ENCODE results near the gene CYP2S1.
"Not testable (repeated sequence)": the region's sequence is repeated elsewhere in the genome, so short reads cannot be mapped to it uniquely, and the experiment has no call there.

The CYP2S1 gene

GRCh38 chr19:41198559-41198958 lies 5.5 kb downstream of the CYP2S1 start:
- no peak overlapping the region for H3K4me3 ChIP-seq (ENCODE audit: low read depth, low read length)
- TF ChIP-seq CTCF (IDR thresholded peaks at IDR 0.05; ENCODE audit: low read depth, low read length) = no peak

DNA sequence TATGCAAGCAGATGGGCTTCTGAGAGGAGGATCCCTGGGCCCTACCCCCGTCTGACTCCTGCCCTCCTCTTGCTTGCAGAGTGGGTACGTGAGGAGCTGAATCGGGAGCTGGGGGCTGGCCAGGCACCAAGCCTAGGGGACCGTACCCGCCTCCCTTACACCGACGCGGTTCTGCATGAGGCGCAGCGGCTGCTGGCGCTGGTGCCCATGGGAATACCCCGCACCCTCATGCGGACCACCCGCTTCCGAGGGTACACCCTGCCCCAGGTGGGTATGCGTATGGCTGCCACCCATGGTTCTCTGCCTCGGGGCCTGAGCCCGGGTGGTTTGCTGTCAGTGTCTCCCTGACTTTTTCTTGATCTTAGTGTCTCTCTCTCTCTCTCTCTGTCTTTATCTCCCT lies 10.4 kb downstream of the CYP2S1 start:
- no peak overlapping the region for H3K4me3 ChIP-seq (ENCODE audit: low read depth, low read length)
- no peak for TF ChIP-seq CTCF (IDR thresholded peaks at IDR 0.05; ENCODE audit: low read depth, low read length)

GRCh38 chr19:41204338-41204737 lies 11.3 kb downstream of the CYP2S1 start:
- H3K4me3 ChIP-seq (ENCODE audit: low read depth, low read length) = not testable (repeated sequence)
- peak; percentile 97 for TF ChIP-seq CTCF (IDR thresholded peaks at IDR 0.05; ENCODE audit: low read depth, low read length)

DNA sequence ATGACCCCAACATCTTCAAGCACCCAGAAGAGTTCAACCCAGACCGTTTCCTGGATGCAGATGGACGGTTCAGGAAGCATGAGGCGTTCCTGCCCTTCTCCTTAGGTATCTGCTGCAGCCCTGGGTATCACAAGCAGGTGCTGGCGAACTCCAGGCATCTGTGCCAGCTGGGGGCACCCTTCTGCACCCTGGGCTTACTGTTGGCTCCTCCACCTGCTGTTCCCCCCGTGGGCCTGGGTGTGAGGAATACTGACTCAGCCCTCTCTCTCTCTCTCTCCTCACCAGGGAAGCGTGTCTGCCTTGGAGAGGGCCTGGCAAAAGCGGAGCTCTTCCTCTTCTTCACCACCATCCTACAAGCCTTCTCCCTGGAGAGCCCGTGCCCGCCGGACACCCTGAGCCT lies 13.0 kb downstream of the CYP2S1 start:
- no peak for TF ChIP-seq CTCF (IDR thresholded peaks at IDR 0.05; ENCODE audit: low read depth, low read length)
- no peak overlapping the region for H3K4me3 ChIP-seq (ENCODE audit: low read depth, low read length)

GRCh38 chr19:41206456-41206855 lies 13.4 kb downstream of the CYP2S1 start:
- H3K4me3 ChIP-seq (ENCODE audit: low read depth, low read length) = no peak overlapping the region
- no peak for TF ChIP-seq CTCF (IDR thresholded peaks at IDR 0.05; ENCODE audit: low read depth, low read length)

GRCh38 chr19:41206926-41207750 lies 14.1 kb downstream of the CYP2S1 start:
- no peak for TF ChIP-seq CTCF (IDR thresholded peaks at IDR 0.05; ENCODE audit: low read depth, low read length)
- H3K4me3 ChIP-seq (ENCODE audit: low read depth, low read length) = no peak overlapping the region

GRCh38 chr19:41214161-41214560 lies 21.1 kb downstream of the CYP2S1 start:
- no peak for TF ChIP-seq CTCF (IDR thresholded peaks at IDR 0.05; ENCODE audit: low read depth, low read length)
- no peak overlapping the region for H3K4me3 ChIP-seq (ENCODE audit: low read depth, low read length)

Measured in WI38 (cell line).